BLaER1 (cell line): ENCODE measurements around the gene NUTM2E.
"Not testable (repeated sequence)": the region's sequence is repeated elsewhere in the genome, so short reads cannot be mapped to it uniquely, and the experiment has no call there.

Source experiments
- H3K27ac ChIP-seq: shearing (Covaris generic); formaldehyde crosslinking; 2 replicates; pipeline ENCODE4 v1.8.1; 2022
- H3K27me3 ChIP-seq: shearing (Covaris generic); formaldehyde crosslinking; 2 replicates; pipeline ENCODE4 v1.8.1; 2022
- H3K36me3 ChIP-seq: shearing (Covaris generic); formaldehyde crosslinking; 2 replicates; pipeline ENCODE4 v1.8.1; 2022
- H3K4me1 ChIP-seq: shearing (Covaris generic); formaldehyde crosslinking; 2 replicates; pipeline ENCODE4 v1.8.1; 2022
- H3K4me2 ChIP-seq: shearing (Covaris generic); formaldehyde crosslinking; 2 replicates; pipeline ENCODE4 v1.8.1; 2022
- H3K4me3 ChIP-seq: shearing (Covaris generic); formaldehyde crosslinking; 2 replicates; pipeline ENCODE4 v1.8.1; 2022
- H3K9ac ChIP-seq: shearing (Covaris generic); formaldehyde crosslinking; 2 replicates; pipeline ENCODE4 v1.8.1; 2022
- H3K9me3 ChIP-seq: shearing (Covaris generic); formaldehyde crosslinking; 2 replicates; pipeline ENCODE4 v1.8.1; 2022
- H4K20me1 ChIP-seq: shearing (Covaris generic); formaldehyde crosslinking; 2 replicates; pipeline ENCODE4 v1.8.1; 2022

The NUTM2E gene

DNA sequence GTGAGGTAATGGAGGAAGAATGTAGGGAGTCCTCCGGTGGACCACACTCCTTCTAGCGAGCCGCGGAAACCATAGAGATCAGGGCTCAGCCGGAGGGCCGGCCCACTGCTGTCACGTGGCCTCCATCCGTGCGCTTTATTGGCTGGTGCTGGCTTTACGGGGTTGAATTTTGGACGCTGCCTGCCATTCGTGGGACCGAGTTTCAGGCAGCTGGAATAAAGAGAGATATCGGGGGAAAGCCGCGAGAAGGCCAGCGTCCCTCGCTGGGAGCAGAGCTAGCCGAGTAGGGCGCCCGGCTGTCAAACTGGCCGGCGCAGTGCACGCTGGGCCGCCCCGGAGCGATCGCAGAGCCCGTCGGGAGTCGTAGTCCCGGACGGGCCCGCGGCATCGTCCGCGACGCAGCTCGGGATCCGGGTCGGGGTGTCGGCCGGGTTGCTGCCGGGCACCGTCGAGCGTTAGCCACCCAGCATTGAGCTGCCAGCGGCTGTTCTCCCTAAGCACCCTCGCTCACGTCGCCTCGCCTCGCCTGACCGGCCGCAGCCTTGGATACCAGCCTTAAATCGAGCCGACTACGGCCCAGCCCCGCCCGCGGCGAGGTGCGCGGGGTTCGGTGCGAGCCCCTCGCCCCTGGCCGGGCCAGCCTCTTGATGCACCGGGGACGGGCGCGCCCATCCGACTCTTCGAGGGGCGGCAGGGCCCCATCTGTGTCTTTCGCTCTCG lies at the start of gene NUTM2E:
NUTM2E (plus strand) TSS at position 244 of the 720 bp plus-strand sequence. CDS start 15,002 bp downstream, outside the sequence.
- H3K27ac ChIP-seq = peak within 1 kb of the TSS; percentile 79

GRCh38 chr10:79777997-79778396 lies 48.5 kb upstream of the NUTM2E start:
- H3K27me3 ChIP-seq, H3K9ac ChIP-seq, H4K20me1 ChIP-seq, H3K4me1 ChIP-seq, H3K4me3 ChIP-seq, H3K9me3 ChIP-seq, H3K36me3 ChIP-seq, H3K4me2 ChIP-seq, H3K27ac ChIP-seq: not testable (repeated sequence)

More for the DNA sequence above, at the start of gene NUTM2E:
- not testable (repeated sequence) for H3K9me3 ChIP-seq, H4K20me1 ChIP-seq, H3K27me3 ChIP-seq, H3K36me3 ChIP-seq
- Histone ChIP-seq H3K4me1 (peaks cover 12% of the 10 kb centered on the region), H3K4me2 (peak within 1 kb of the TSS; percentile 70), H3K9ac (peak within 1 kb of the TSS; percentile 76), H3K4me3 (peak within 1 kb of the TSS; percentile 69)

DNA sequence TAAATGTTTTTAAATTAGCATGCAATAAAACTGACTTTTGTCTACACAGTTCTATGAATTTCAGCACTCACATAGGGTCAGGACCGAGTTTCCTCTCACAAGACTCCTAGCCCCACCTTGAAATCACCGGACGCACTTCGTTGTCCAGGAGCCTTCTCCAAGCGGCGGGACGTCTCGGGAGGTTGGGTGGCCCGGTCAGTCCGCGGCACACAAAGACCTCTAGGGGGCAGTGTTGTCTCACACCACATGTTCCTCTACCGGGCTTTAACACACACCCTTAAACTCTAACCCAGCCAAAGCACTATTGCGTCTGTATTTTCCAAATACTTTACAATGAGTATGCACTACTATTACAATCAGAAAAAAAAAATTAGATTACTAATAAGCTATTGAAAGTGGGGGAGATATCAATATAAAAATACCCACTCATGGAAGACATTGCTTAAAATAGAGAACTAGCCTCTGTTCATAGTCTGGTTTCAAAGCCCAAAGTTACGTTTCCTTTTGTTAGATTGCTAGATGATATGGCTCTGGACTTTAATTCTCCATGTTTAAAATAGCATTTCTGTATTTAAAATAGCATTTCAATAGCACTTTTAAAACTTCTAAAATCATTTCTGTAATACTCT lies 47.1 kb upstream of the NUTM2E start:
- not testable (repeated sequence) for H3K9me3 ChIP-seq, H3K4me2 ChIP-seq, H3K27ac ChIP-seq, H3K4me3 ChIP-seq, H3K4me1 ChIP-seq, H3K9ac ChIP-seq, H3K36me3 ChIP-seq, H3K27me3 ChIP-seq, H4K20me1 ChIP-seq

GRCh38 chr10:79779992-79780391 lies 46.5 kb upstream of the NUTM2E start:
- H3K9me3 ChIP-seq, H3K36me3 ChIP-seq, H3K9ac ChIP-seq, H3K4me1 ChIP-seq, H3K4me3 ChIP-seq, H3K27me3 ChIP-seq, H3K27ac ChIP-seq, H4K20me1 ChIP-seq, H3K4me2 ChIP-seq: not testable (repeated sequence)

DNA sequence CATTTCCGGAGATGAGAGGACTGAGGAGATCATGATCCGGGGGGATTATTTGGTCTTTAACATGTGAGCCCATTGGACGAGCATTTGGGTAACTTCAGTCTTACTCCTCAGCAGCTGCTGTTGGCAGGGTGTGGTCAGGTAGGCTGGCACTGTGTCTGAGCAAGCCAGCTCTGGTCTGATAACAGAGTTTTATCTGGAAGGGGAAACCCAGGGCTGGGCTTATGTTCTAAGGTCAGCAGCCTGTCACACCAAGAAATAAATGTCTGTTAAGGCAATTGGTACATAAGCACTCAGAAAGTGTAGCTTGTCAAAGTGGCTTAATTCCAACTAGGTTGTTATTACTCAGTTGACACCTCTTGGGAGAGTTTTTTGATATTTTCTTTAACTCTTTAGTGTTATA lies 45.0 kb upstream of the NUTM2E start:
- H3K36me3 ChIP-seq, H3K4me1 ChIP-seq, H3K27ac ChIP-seq, H3K4me3 ChIP-seq, H3K4me2 ChIP-seq, H3K27me3 ChIP-seq, H4K20me1 ChIP-seq, H3K9me3 ChIP-seq, H3K9ac ChIP-seq: not testable (repeated sequence)

DNA sequence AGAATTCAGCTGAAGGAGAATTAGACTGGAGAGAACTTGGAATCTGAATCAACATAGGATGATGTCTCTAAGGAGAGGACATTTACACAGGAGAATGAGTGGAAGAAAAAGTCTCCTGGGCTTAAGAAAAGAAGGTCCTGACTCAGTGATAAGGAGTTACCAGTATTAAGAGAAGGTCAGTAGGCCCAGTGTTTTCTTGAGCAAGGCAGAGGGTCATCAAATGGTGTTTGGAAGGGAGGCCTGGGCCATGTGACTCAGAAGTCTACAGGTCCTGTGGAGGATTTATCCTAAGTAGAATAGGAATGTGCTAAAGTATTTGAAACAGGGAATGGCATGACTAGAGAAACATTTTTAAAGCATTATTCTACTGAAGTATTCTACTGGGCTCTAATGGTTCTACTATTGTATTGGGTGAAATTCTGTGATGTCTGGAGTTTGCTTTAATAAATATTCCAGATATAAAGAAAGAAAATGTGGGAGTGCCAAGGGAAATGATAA lies 39.0 kb upstream of the NUTM2E start:
- not testable (repeated sequence) for H3K27ac ChIP-seq, H3K27me3 ChIP-seq, H3K9me3 ChIP-seq, H3K36me3 ChIP-seq, H3K4me3 ChIP-seq, H3K4me1 ChIP-seq, H4K20me1 ChIP-seq, H3K4me2 ChIP-seq, H3K9ac ChIP-seq

GRCh38 chr10:79789351-79789750 lies 37.2 kb upstream of the NUTM2E start:
- not testable (repeated sequence) for H3K27ac ChIP-seq, H3K4me1 ChIP-seq

DNA sequence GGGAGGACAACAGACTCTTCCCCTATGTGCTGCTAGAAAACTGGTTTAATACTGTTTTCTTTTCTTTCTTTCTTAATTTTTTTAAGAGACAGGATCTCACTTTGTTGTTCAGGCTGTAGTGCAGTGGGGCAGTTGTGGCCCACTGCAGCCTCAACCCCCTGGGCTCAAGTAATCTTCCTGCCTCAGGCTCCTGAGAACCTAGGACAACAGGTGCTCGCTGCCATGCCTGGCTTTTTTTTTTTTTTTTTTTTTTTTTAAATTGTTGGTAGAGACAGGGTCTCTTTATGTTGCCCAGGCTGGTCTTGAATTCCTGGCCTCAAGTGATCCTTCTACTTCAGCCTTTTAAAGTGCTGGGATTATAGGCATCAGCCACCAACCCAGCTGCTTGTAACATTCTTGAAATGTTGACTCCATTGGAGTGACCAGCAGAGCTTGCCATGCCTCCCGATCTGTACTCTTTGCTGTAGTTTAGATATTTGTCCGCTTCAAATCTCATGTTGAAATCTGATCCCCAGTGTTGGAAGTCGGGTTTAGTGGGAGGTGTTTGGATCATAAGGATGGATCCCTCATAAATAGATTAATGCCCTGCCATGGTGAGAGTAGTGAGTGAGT lies 34.5 kb upstream of the NUTM2E start:
- not testable (repeated sequence) for H3K27me3 ChIP-seq, H3K9ac ChIP-seq, H3K36me3 ChIP-seq, H3K4me2 ChIP-seq, H4K20me1 ChIP-seq, H3K9me3 ChIP-seq, H3K4me3 ChIP-seq, H3K4me1 ChIP-seq, H3K27ac ChIP-seq

More at GRCh38 chr10:79789351-79789750, 37.2 kb upstream of the NUTM2E start:
- not testable (repeated sequence) for H3K27me3 ChIP-seq, H3K9ac ChIP-seq, H3K36me3 ChIP-seq, H3K4me2 ChIP-seq, H3K4me3 ChIP-seq, H4K20me1 ChIP-seq, H3K9me3 ChIP-seq

DNA sequence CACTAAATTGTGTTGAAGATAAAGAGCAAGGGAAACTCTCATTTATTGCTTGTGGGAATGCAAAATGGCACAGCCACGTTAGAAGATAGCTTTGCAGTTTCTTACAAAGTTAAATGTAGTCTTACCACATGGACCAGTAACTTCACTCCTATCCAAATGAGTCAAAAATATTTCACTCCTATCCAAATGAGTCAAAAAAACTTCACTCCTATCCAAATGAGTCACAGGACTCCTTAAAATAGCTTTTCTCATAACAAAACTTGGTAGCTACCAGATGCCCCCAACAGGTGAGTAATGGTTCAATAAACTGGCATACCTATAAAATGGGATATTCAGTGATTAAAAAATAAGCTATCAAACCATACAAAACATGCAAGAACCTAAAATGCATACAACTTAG lies 27.2 kb upstream of the NUTM2E start:
- H3K27me3 ChIP-seq, H3K36me3 ChIP-seq, H3K27ac ChIP-seq, H3K9me3 ChIP-seq, H3K4me3 ChIP-seq, H3K4me1 ChIP-seq, H4K20me1 ChIP-seq, H3K4me2 ChIP-seq, H3K9ac ChIP-seq: not testable (repeated sequence)

DNA sequence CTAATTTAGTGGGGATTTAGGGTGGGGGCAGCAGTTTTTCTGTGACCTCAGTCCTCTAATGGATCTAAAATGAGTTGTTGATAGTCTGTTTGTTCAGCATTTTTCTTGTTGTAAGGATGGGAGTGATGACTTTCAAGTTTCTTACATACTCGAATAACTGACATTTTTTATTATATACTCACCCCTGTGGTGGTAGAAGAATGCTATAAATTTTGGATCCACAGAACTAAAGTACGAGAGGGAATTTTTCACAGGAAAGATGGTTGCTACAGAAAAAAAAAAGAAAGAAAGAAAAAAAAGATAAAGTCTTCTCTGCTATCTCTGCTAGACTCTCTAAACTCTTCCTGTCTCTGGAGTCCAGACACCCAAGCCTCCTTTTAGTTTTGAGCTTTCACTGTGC lies 20.7 kb upstream of the NUTM2E start:
- H3K4me3 ChIP-seq, H3K9ac ChIP-seq, H4K20me1 ChIP-seq, H3K27me3 ChIP-seq, H3K4me1 ChIP-seq, H3K27ac ChIP-seq, H3K36me3 ChIP-seq, H3K9me3 ChIP-seq, H3K4me2 ChIP-seq: not testable (repeated sequence)

DNA sequence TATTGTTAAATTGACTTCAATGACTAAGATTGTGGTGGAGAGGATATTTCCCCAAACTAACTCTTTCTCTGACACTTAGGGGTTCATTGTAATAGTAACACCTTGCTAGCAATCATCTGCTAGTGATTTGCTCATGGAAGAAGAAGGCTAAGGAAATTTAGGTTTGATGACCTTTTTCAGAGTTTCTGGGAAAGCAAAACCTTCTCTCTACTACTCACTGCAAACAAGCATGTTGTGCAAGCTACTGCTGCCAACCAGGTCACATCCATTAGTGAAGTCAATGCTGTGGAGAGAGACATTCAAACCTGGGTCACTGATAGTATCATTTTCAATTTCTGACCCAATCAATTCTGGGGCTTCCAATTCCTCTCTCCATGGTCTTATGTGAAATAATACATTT lies 14.6 kb upstream of the NUTM2E start:
- H3K4me2 ChIP-seq, H4K20me1 ChIP-seq: not testable (repeated sequence)

DNA sequence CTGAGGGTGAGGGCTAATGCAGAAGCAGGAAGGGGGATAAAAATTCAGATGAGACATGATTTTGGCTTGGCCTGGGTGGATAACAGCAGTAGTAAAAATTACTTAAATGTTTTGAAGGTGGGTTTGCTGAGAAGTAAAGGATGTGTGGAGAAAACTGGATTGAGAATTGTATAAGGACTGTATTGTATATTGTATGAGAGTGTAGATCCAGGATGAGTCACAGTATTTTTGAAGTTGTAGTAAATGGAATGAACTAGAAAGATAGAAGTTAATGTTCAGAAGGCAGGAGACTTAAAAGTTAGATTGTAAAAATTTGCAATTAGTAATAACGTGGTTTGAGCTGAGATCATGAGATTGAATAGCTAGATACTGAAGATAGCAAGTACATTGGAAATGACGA lies 10.2 kb upstream of the NUTM2E start:
- H3K9ac ChIP-seq, H4K20me1 ChIP-seq, H3K4me1 ChIP-seq, H3K4me2 ChIP-seq, H3K9me3 ChIP-seq, H3K27ac ChIP-seq, H3K27me3 ChIP-seq, H3K36me3 ChIP-seq, H3K4me3 ChIP-seq: not testable (repeated sequence)

More for the DNA sequence above, 14.6 kb upstream of the NUTM2E start:
- H3K4me3 ChIP-seq, H3K27ac ChIP-seq, H3K27me3 ChIP-seq, H3K9ac ChIP-seq, H3K4me1 ChIP-seq, H3K9me3 ChIP-seq, H3K36me3 ChIP-seq: not testable (repeated sequence)

GRCh38 chr10:79823387-79823786 lies 3.2 kb upstream of the NUTM2E start:
- not testable (repeated sequence) for H3K4me3 ChIP-seq, H3K27ac ChIP-seq, H3K9ac ChIP-seq, H3K27me3 ChIP-seq, H3K4me1 ChIP-seq, H3K4me2 ChIP-seq, H3K9me3 ChIP-seq, H4K20me1 ChIP-seq, H3K36me3 ChIP-seq

- H3K9ac ChIP-seq = peak overlapping the region; percentile 76; the same call in 1 of the 2 replicates
- not testable (repeated sequence) for H3K27ac ChIP-seq, H3K9me3 ChIP-seq, H3K36me3 ChIP-seq, H3K27me3 ChIP-seq, H4K20me1 ChIP-seq, H3K4me2 ChIP-seq
- peak overlapping the region; percentile 69 for H3K4me3 ChIP-seq
- peaks cover 12% of the 10 kb centered on the region for H3K4me1 ChIP-seq
Observed at GRCh38 chr10:79825587-79826011, 940 bp upstream of the NUTM2E start.

DNA sequence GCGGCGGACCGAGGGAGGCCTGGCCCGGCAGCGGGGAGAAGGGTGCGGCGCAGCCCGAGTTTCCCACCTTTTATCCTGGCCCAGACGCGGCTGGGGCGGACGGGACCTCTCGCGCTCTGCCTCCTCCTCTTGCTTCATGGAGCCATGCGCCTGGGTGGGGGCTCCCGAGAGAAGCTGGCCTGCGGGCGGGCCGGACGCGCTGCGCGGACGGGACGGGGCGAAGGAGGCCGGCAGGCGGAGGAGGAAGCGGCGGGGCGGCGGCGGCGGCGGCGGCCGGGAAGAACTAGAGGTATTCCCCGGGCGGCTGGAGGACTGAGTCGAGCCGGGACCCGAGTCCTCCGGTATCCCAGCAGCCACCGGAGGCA lies 426 bp upstream of the NUTM2E start:
- not testable (repeated sequence) for H4K20me1 ChIP-seq, H3K36me3 ChIP-seq, H3K27me3 ChIP-seq, H3K4me2 ChIP-seq, H3K9me3 ChIP-seq
- Histone ChIP-seq H3K27ac (peak overlapping the region; percentile 79), H3K4me3 (peak overlapping the region; percentile 69), H3K4me1 (peaks cover 12% of the 10 kb centered on the region), H3K9ac (peak overlapping the region; percentile 76; the same call in 1 of the 2 replicates)
